Measurements from ENCODE around the gene ZNF324B. TPM values are rescaled to one million over a fixed set of nuclear protein-coding genes. Genes with fewer than 3 reads are reported as not detected.

Gene ZNF324B
- total and polyA plus RNA-seq, 2 experiments from 2014 or later = 1.9 to 5.8 TPM

DNA sequence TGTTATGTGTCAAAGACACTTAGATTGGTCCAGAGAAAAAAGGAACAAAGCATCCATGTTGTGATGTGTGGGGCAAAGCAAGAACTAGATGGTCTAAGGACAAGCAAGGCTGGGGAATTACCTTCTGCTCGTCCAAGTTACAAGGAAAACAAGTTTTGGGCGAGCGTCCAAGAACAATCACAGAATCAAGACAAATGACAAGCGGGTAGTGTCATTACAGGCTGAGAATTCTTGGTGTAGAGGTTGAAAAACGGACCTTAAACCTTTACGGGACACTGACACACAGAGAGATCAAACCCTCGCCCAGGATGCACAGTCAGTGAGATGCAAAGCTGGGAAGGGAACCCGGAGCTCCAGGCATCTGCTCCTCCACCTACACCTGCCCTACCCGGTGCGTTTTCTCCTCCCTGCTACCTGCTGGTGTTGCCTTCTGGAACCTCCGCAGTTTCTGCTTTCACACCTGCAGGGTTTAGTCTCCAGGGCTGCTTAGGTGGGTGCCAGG, 515 bp upstream of the ZNF324B start:
- Histone ChIP-seq H4K20me1 (ENCODE audit: insufficient read depth, poor library complexity, severe bottlenecking) (no peaks in the 10 kb centered on the region), H3K27ac (no peak overlapping the region), H3K4me3 (peak overlapping the region; percentile 46), H3K4me2 (peak overlapping the region; percentile 87), H3K9me2 (replicated peaks; ENCODE audit: insufficient read depth) (no peaks in the 10 kb centered on the region), H3K79me2 (no peaks in the 10 kb centered on the region), H3K27me3 (no peaks in the 10 kb centered on the region), H3K36me3 (replicated peaks; ENCODE audit: insufficient read depth, low read depth) (no peaks in the 10 kb centered on the region), H3K4me1 (ENCODE audit: insufficient read depth) (no peaks in the 10 kb centered on the region), H2AFZ (peak overlapping the region; percentile 66), H3K9me3 (ENCODE audit: low read depth) (no peaks in the 10 kb centered on the region)
- TF ChIP-seq, protein P1, sequence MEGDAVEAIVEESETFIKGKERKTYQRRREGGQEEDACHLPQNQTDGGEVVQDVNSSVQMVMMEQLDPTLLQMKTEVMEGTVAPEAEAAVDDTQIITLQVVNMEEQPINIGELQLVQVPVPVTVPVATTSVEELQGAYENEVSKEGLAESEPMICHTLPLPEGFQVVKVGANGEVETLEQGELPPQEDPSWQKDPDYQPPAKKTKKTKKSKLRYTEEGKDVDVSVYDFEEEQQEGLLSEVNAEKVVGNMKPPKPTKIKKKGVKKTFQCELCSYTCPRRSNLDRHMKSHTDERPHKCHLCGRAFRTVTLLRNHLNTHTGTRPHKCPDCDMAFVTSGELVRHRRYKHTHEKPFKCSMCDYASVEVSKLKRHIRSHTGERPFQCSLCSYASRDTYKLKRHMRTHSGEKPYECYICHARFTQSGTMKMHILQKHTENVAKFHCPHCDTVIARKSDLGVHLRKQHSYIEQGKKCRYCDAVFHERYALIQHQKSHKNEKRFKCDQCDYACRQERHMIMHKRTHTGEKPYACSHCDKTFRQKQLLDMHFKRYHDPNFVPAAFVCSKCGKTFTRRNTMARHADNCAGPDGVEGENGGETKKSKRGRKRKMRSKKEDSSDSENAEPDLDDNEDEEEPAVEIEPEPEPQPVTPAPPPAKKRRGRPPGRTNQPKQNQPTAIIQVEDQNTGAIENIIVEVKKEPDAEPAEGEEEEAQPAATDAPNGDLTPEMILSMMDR (IDR thresholded peaks at IDR 0.05; ENCODE audit: poor library complexity) = no peak
- no peak for TF ChIP-seq EZH2phosphoT487 (IDR thresholded peaks at IDR 0.05; ENCODE audit: low read depth, severe bottlenecking, unreplicated experiment)
- TF ChIP-seq EZH2 (IDR thresholded peaks at IDR 0.05; ENCODE audit: borderline replicate concordance) = no peak
- WGBS (ENCODE audit: low lambda C conversion rate, missing lambda C conversion rate) = 24% methylated on average over 11 of the region's 11 CpGs
- DNase-seq (ENCODE audit: low spot score) = peak; percentile 24

DNA sequence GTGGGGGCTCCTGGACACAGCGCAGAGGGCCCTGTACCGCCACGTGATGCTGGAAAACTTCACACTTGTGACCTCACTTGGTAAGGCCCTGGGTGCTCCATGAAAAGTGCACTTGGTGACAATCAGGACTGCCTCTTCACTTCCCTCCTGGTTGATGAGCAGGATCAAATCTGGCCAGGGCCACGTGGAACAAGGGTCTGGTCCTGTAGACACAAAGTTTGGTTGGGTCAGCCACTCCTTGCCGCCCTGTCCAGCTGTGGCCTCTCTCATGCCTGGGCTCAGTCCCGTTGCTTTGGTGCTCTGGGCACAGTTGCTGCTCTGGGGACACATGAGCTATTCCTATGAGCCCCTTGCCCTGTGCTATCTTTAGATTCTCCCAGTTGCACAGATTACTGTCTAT, 2.3 kb downstream of the ZNF324B start:
- WGBS (ENCODE audit: low lambda C conversion rate, missing lambda C conversion rate) = 94% methylated on average over 6 of the region's 6 CpGs
- Histone ChIP-seq H3K36me3 (replicated peaks; ENCODE audit: insufficient read depth, low read depth) (no peaks in the 10 kb centered on the region), H2AFZ (no peak overlapping the region), H3K4me1 (ENCODE audit: insufficient read depth) (no peaks in the 10 kb centered on the region), H3K9me2 (replicated peaks; ENCODE audit: insufficient read depth) (no peaks in the 10 kb centered on the region), H3K4me3 (no peak overlapping the region), H4K20me1 (ENCODE audit: insufficient read depth, poor library complexity, severe bottlenecking) (no peaks in the 10 kb centered on the region), H3K27me3 (no peaks in the 10 kb centered on the region), H3K9me3 (ENCODE audit: low read depth) (no peaks in the 10 kb centered on the region), H3K27ac (no peak overlapping the region), H3K79me2 (no peaks in the 10 kb centered on the region), H3K4me2 (no peak overlapping the region)
- no peak for DNase-seq (ENCODE audit: low spot score)
- TF ChIP-seq EZH2 (IDR thresholded peaks at IDR 0.05; ENCODE audit: borderline replicate concordance) (no peak), EZH2phosphoT487 (IDR thresholded peaks at IDR 0.05; ENCODE audit: low read depth, severe bottlenecking, unreplicated experiment) (no peak)
- TF ChIP-seq, protein P1 (IDR thresholded peaks at IDR 0.05; ENCODE audit: poor library complexity) = no peak

DNA sequence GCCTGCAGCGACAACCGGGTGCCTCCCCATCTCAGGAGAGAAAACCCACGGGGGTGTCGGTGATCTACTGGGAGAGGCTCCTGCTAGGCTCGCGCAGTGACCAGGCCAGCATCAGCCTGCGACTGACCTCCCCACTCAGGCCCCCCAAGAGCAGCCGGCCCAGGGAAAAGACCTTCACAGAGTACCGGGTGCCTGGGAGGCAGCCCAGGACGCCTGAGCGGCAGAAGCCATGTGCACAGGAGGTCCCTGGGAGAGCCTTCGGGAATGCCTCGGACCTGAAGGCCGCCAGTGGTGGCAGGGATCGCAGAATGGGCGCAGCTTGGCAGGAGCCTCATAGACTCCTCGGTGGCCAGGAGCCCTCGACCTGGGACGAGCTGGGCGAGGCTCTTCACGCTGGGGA, 3.9 kb downstream of the ZNF324B start:
- TF ChIP-seq EZH2 (IDR thresholded peaks at IDR 0.05; ENCODE audit: borderline replicate concordance) = no peak
- TF ChIP-seq, protein P1 (IDR thresholded peaks at IDR 0.05; ENCODE audit: poor library complexity) = no peak
- no peak for TF ChIP-seq EZH2phosphoT487 (IDR thresholded peaks at IDR 0.05; ENCODE audit: low read depth, severe bottlenecking, unreplicated experiment)
- WGBS (ENCODE audit: low lambda C conversion rate, missing lambda C conversion rate) = 94% methylated on average over 16 of the region's 21 CpGs
- no peaks in the 10 kb centered on the region for H3K36me3 ChIP-seq (replicated peaks; ENCODE audit: insufficient read depth, low read depth)

More for the DNA sequence above, 3.9 kb downstream of the ZNF324B start:
- DNase-seq (ENCODE audit: low spot score) = no peak
- no peak overlapping the region for H3K27ac ChIP-seq
- H3K9me2 ChIP-seq (replicated peaks; ENCODE audit: insufficient read depth) = no peaks in the 10 kb centered on the region
- no peaks in the 10 kb centered on the region for H3K9me3 ChIP-seq (ENCODE audit: low read depth)
- H3K4me1 ChIP-seq (ENCODE audit: insufficient read depth) = no peaks in the 10 kb centered on the region
- no peak overlapping the region for H3K4me3 ChIP-seq
- no peaks in the 10 kb centered on the region for H4K20me1 ChIP-seq (ENCODE audit: insufficient read depth, poor library complexity, severe bottlenecking)
- no peaks in the 10 kb centered on the region for H3K27me3 ChIP-seq
- no peak overlapping the region for H2AFZ ChIP-seq
- no peaks in the 10 kb centered on the region for H3K79me2 ChIP-seq
- no peak overlapping the region for H3K4me2 ChIP-seq

All from hepatocyte (in vitro differentiated cells).